Measurements from ENCODE around the gene TRMT2A.

TRMT2A gene

GRCh38 chr22:20062043-20062765 is 54.8 kb downstream of the TRMT2A start:
- no peak for DNase-seq

Data from effector CD8-positive, alpha-beta T cell (primary cell).